ENCODE data around the gene CYREN.

DNA sequence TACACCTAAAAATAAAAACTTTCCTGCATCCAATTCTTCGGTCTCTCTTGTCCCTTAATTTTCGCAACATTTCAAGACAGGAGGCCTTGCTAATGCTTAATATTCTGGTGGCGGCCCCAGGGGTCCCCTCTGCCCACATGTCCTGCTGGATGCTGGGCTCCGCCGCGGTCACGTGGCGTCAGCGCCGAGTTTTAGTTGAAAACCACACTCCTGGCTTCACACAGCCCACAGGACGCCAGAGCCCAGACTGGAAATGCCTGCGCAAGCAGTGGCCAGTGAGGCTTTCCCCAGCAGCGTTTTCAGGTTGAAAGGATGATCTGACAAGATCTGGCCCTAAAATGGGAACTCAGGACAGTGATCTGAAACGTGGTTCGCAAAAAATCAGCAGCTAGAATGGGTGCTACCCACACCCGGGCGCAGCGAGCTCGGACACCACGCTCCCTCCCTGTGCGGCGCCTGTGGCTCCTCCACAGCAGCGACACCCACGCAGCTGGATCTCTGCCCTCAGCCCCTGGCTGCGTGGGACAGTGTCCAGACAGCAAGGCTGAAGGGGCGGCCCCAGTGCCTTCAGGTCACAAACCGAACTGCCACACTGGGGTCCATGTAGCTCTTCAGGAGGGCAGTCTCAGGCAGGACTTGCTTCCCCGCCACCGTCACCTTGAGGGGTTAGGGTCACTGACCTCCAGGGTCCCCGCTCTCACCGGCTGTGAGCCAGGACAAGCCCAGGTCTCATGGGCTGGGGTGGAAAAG lies 11.6 kb upstream of the CYREN start:
- TF ChIP-seq, protein P1, sequence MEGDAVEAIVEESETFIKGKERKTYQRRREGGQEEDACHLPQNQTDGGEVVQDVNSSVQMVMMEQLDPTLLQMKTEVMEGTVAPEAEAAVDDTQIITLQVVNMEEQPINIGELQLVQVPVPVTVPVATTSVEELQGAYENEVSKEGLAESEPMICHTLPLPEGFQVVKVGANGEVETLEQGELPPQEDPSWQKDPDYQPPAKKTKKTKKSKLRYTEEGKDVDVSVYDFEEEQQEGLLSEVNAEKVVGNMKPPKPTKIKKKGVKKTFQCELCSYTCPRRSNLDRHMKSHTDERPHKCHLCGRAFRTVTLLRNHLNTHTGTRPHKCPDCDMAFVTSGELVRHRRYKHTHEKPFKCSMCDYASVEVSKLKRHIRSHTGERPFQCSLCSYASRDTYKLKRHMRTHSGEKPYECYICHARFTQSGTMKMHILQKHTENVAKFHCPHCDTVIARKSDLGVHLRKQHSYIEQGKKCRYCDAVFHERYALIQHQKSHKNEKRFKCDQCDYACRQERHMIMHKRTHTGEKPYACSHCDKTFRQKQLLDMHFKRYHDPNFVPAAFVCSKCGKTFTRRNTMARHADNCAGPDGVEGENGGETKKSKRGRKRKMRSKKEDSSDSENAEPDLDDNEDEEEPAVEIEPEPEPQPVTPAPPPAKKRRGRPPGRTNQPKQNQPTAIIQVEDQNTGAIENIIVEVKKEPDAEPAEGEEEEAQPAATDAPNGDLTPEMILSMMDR (IDR thresholded peaks at IDR 0.05): no peak
- no peak for TF ChIP-seq EP300 (IDR thresholded peaks at IDR 0.05)
